ENCODE results near the gene PLCD3.

The PLCD3 gene

GRCh38 chr17:45135978-45136791 is 3.9 kb upstream of the PLCD3 start:
- in situ Hi-C loops (cut with MboI; ENCODE audit: low sequenced_read_pairs): no loop called here

DNA sequence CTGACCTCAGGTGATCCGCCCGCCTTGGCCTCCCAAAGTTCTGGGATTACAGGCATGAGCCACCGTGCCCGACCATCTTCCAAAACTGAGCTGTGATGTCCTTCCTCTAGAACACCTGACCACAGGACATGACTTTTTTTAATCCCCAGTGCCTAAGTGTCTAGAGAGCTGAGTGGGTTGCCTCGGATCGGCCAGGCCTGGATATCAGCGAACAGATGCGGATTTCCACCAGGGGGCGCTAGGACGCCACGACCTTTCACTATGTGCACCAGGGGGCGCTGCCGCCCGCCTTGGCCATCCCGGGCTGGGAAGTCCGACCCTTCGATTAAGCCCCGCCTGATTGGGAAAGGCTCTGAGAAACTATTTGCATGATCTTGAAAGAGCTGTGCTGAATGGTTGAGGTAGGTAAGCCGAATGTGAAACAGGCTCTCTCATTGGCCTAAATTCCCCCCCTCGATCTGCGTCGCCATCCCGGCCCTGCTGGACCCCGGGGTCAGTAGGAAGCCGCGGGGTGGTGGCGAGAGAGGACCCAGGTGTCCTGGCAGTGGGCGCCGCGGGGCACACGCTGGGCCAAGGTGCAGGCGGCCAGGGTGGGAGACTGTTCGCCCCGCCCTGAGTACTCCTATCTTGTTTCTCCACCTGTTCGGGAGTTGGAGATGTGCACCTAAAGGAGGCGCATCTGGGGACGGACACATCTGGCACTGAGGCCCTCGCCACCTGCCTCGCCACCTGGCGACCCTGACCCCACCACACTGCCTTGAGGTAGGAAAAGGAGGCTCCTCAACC is 3.1 kb upstream of the PLCD3 start, which contains the start of gene ACBD4:
Gene ACBD4, plus strand, starts transcription at position 496 of the 786 bp plus-strand sequence. CDS start 458 bp downstream, outside the sequence.
- in situ Hi-C loops (cut with MboI; ENCODE audit: low sequenced_read_pairs): no loop called here

DNA sequence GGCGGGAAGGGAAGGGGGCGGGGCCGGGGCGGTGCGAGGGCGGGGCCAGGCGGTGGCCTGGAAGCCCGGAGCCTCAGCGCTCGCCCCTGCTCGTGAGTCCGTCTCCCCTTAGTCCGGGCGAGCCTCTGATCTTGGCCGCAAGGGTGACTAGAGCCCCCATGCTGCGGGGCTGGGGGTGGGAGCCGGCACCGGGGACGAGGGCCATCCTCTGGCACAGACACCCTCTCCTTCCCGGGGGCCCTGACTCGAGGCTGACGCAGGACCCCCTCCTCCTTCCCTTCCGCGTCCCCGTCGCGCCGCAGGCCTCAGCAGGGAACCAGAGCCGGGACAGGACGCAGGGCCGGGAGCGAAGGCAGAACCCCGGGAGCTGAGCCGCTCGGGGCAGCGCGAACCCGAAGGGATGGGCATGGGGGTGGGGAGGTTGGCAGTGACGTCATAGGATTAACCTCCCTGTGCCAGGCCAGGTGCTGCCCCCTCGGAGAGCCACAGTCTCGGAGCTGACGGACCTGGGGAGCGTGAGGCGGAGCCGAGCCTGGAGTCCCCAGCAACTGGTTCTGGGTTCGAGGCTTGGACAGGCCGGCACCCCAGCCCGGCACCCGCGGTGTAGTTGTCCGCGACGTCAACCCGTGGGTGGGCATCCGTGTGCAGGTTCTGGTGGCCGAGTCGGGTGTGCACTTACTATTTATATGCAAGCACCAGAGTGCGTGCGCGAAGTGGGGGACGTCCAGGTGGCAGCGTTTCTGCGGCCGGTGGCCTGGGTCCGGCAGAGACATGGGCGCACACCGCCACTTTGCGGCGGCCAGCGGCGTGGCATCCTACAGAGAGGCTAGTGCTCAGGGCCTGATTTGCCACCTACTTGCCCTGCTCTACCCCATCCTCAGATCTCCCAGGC is 503 bp upstream of the PLCD3 start:
- in situ Hi-C loops (cut with MboI; ENCODE audit: low sequenced_read_pairs): no loop called here

GRCh38 chr17:45131616-45132319 is 547 bp downstream of the PLCD3 start:
- in situ Hi-C loops (cut with MboI; ENCODE audit: low sequenced_read_pairs): no loop called here

DNA sequence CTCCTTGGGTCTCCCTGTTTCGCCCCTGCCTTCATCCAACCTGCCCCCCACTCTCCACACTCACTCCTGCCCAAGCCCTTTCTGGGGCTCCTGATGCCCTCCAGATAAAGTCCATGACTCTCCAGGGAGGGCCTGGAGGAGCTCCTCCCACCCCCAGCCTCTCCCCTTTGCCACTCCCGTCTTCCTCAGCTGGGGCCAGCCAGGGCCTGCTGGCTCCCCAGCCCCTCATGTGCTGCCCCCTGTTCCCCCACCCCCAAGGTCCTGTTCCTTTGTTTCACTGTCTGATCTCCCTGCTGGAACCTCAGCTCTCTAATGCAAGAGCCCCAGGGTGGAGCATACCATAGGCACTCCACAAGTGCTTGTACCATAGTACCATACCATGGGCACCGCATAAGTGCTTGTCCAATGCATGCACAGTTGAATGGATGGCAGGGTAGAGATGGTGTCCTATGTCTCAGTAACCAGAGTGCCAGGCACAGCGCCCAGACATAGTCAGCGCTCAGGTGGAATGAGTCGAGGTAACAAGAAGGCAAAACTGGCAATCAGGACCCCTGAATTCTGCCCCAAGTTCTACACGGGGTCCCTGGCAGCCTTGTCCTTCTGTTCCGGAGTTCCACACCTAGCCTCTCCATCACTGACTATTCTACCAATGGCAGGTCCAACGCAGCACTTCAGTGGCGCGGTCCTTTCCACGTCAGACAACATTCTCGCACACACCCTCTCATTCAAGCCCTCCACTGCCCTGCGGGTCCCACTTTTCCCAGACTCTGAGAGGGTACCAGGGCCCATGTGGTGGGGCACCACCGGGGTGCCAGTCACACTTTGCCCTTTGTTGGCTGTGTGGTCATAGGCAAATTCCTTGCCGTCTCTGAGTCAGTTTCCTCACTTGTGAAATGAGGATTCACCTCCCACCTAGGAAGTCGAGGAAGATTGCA is 1.4 kb downstream of the PLCD3 start:
- in situ Hi-C loops (cut with MboI; ENCODE audit: low sequenced_read_pairs): no loop called here

DNA sequence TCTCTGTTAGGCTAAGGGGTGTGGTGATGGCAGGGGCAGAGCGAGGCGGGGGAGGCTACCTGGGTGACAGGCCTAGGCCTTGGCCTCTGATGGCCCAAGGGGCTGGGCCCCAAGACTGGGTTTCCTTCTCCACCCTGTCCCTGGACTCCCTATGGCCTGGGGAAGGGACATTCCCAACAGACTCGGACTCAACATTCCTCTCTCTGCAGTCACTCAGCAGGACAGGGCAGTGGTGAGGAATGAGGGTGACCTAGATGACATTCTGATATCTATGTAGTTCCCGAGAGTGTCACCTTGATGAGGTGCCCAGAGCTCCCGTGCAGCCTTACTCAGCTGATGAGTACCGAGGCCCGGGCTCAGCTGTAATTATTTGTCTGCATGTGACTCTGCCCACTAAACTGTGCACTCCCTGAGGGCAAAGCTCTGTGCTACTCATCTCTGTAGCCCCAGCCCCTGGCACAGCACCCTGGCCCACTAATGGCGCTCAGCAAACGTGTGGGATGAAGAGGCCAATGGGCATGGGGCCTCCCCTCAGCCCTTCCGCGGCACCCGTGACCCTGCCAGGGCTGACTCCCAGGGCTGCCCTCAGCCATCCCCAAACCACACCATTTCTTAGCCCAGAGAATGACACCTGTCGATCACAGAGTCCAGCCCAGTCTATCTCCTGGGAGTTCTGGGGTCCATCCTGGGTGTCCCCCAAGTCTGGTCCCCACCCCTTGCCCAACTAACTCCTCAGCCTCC is 2.2 kb downstream of the PLCD3 start:
- in situ Hi-C loops (cut with MboI; ENCODE audit: low sequenced_read_pairs): loop anchor here (10.0 kb wide), 1 partner anchor 355 kb away; no protein-coding TSS in a partner anchor

GRCh38 chr17:45129426-45129939 is 2.8 kb downstream of the PLCD3 start:
- in situ Hi-C loops (cut with MboI; ENCODE audit: low sequenced_read_pairs): loop anchor here (10.0 kb wide), 1 partner anchor 355 kb away; no protein-coding TSS in a partner anchor

GRCh38 chr17:45128989-45129388 is 3.3 kb downstream of the PLCD3 start:
- in situ Hi-C loops (cut with MboI; ENCODE audit: low sequenced_read_pairs): loop anchor here (10.0 kb wide), 1 partner anchor 354 kb away; no protein-coding TSS in a partner anchor

- in situ Hi-C loops (cut with MboI; ENCODE audit: low sequenced_read_pairs): loop anchor here (10.0 kb wide), 1 partner anchor 354 kb away; no protein-coding TSS in a partner anchor
Measured at GRCh38 chr17:45128331-45128730, 4.0 kb downstream of the PLCD3 start.

DNA sequence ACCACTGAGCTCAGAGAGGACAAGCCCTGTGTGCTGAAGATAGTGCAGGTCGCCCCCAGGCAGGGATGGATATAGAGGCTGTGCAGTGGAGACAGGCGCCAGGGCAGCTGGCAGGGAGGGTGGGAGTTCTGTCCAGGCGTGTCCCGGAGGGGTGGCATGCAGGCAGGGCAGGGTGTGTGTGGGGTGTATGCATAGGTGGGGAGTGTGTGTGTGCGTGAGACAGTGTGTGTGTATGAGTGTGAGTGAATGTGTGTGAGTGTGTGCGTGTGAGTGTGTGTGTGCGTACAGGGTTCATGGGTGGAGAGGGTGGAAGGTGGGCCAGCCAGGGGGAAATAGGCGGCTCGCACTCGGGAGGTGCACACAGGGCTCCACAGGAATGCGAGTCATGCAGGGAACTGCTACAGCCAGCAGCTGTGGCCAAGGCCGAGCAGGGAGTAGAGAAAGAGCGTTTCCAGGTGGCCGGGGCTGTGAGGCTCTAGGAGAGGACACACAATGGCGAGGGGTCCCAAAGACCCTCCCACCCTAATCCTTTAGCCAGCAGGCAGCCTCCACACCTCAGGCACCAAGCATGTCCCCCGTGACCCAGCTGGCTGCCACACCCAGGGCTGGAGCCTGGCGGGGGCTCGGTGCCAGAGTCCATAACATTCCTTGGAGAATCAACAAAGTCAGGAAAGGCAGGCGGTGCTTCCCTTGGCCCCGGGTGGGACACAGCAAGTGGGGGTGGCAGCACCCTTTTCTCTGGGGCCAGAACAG is 4.6 kb downstream of the PLCD3 start:
- in situ Hi-C loops (cut with MboI; ENCODE audit: low sequenced_read_pairs): loop anchor here (10.0 kb wide), 1 partner anchor 353 kb away; no protein-coding TSS in a partner anchor

GRCh38 chr17:45127207-45127547 is 5.1 kb downstream of the PLCD3 start:
- in situ Hi-C loops (cut with MboI; ENCODE audit: low sequenced_read_pairs): loop anchor here (10.0 kb wide), 1 partner anchor 352 kb away; no protein-coding TSS in a partner anchor

- in situ Hi-C loops (cut with MboI; ENCODE audit: low sequenced_read_pairs): loop anchor here (10.0 kb wide), 1 partner anchor 351 kb away; no protein-coding TSS in a partner anchor
Measured at GRCh38 chr17:45125509-45125908, 6.8 kb downstream of the PLCD3 start.

DNA sequence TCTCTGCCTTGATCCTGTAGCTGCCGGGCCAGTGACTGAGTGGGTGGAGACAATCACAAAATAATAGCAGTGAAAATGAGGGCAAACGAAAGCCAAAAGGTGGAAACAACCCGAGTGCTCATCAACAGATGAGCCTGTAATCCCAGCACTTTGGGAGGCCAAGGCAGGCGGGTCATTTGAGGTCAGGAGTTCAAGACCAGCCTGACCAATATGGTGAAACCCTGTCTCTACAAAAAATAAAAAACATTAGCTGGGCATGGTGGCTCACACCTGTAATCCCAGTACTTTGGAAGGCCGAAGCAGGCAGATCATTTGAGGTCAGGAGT is 7.6 kb downstream of the PLCD3 start:
- in situ Hi-C loops (cut with MboI; ENCODE audit: low sequenced_read_pairs): loop anchor here (10.0 kb wide), 1 partner anchor 350 kb away; no protein-coding TSS in a partner anchor

DNA sequence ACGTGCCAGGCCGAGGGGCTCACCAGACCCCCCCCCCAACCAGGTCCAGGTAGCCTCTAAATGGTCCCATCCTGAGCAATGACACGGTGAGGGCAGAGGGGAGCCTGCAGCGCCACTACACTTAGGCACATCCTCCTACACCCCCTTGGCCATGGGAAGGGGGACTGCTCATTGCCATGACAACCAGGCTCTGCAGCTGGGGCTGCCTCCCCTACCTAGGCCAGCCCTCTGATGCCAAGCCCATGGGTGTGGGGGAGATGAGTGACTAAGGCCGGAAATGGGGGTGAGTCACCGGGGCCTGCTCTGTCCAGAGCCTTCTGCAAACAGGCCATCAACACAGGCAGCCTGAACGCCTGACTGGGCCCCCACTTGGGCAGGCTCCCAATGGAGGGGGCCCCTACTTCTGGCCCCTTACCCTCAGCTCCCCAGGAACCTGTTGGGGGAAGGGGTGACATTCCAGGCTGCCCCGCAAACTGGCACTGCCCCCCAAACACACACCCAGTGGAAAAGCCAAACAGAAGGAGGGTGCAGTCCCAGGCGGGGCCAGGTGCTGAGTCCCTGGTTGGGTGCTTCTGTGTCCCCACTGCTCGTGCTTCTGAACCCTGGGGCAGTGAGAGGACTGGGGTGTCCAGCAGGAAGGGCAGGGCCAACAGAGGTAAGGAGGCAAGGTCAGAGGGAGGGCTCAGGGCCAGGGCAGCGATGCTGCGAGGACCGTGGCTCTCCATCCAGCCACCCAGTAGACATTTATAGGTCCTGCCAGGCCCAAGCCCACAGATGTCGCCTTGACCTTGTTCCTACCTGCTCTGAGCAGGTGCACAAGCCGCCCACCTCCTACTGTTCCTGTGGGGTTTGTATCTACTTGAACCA is 8.2 kb downstream of the PLCD3 start:
- in situ Hi-C loops (cut with MboI; ENCODE audit: low sequenced_read_pairs): loop anchor here (10.0 kb wide), 1 partner anchor 349 kb away; no protein-coding TSS in a partner anchor

DNA sequence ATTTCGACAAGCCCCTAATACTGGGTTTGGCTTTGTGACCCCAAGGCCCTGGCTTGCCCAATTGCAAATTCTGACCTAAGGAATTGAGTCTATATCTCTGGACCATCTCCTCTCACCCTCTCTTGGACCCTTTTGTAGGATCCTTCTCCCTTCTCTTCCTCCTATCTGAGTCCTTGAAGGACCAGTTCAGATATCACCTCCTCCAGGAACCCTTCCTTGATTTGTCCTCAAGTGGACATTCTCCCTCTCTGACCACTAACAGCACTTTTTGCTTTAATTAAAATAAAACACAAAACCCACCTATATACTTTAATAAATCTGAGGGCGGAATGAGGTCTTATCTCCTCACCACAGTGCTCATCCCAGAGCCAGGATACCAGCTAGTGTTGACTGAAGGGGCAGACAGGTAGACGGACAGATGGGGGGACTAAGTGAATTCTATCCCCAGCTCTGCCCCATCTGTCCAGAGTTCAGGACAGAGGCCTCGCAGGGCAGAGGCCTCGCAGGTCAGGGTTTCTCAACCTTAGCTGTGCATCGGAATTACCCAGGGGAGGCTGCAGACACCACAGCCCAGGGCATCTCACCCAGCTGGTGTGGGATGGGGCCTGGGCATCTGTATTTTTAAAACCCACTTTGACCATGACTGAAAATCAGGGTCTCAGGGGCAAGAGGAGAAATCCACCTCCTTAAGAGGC is 9.1 kb downstream of the PLCD3 start:
- in situ Hi-C loops (cut with MboI; ENCODE audit: low sequenced_read_pairs): loop anchor here (10.0 kb wide), 1 partner anchor 348 kb away; no protein-coding TSS in a partner anchor
